Right lobe of liver (tissue), 6 donors: ENCODE measurements around the gene CDKN2A. TPM values are rescaled to one million over a fixed set of nuclear protein-coding genes. Genes with fewer than 3 reads are reported as not detected.

Experiments used
- ATAC-seq, 4 donors: fragments of 200-7000 bp; cut with Tn5 transposase; one replicate each; pipeline ENCODE4 v1.9.1; 2020; ENCODE audit warnings: mild to moderate bottlenecking in 4 of 4, moderate library complexity in 4 of 4
- DNase-seq, 3 donors: peaks; one replicate each; pipeline ENCODE4 v3.0.0-alpha.2; 2020
- H3K27ac ChIP-seq, 3 donors: fragments of 200-600 bp; one replicate each; pipeline ENCODE4 v1.8.0; 2022
- H3K27me3 ChIP-seq, 2 donors: fragments of 200-600 bp; one replicate each; pipeline ENCODE4 v1.8.0; 2022
- H3K36me3 ChIP-seq, 4 donors: fragments of 200-600 bp; sonication (generic) in 1 of 4; one replicate each; pipeline versions ENCODE4 v1.5.1 to v1.8.0; 2017 to 2022; ENCODE audit warnings: control low read depth in 1 of 4
- H3K4me1 ChIP-seq, 4 donors: fragments of 200-600 bp; sonication (generic) in 1 of 4; one replicate each; pipeline versions ENCODE4 v1.5.1 to v1.8.0; 2017 to 2022; ENCODE audit warnings: control low read depth in 1 of 4
- H3K4me3 ChIP-seq, 3 donors: fragments of 200-600 bp; one replicate each; pipeline ENCODE4 v1.8.0; 2022
- H3K9me3 ChIP-seq, 4 donors: fragments of 200-600 bp; sonication (generic) in 1 of 4; one replicate each; pipeline versions ENCODE4 v1.5.1 to v1.8.0; 2017 to 2022; ENCODE audit warnings: control low read depth in 1 of 4
- POLR2A ChIP-seq: fragments of 450-650 bp; IDR thresholded peaks from one replicate; pipeline ENCODE4 v1.6.1; 2017; ENCODE audit warnings: antibody characterized with exemption, mild to moderate bottlenecking
- WGBS: methylation state at CpG from one replicate; pipeline ENCODE4 v1.1.6; 2018; ENCODE audit warnings: low coverage, low lambda C conversion rate; ENCODE audit not compliant: insufficient coverage; ENCODE audit errors: missing lambda C conversion rate; 5-methylcytosine and 5-hydroxymethylcytosine counted together
- intact Hi-C, 2 donors: fragments of 100-400 bp; cut with DNase I; formaldehyde crosslinking; loops; one replicate each; pipeline versions ENCODE4 v1.11.2 to v1.14.1; 2022
- total RNA-seq, 6 experiments: library from RNA; depleted of rRNA in 2 of 6; stranded (reverse); fragments of >200 nt in 2 of 6; fragmentation: NEBNext Ultra II Directional in 3 of 6; extraction: Animal tissue kit (Norgen Biotek cat#: 25700) in 3 of 6; gene quantifications; one replicate each; pipeline versions ENCODE4 v1.1.0 to v1.2.4, GENCODE V29; 2016 to 2023
- TF ChIP-seq, protein P1 (sequence below), 4 donors: fragments of 200-600 bp in 3 of 4; fragments of 450-650 bp in 1 of 4; IDR thresholded peaks; one replicate each; pipeline versions ENCODE4 v1.5.1 to v1.8.0; 2016 to 2022; ENCODE audit warnings: antibody characterized with exemption in 4 of 4, mild to moderate bottlenecking in 2 of 4
- donor health status: DM: no; HTN: yes; CAD: no.
- donor health status: DM: no; HTN: no; CAD: no.
- donor health status: DM: no; HTN: no; CAD: no.
- donor health status: DM: no; HTN: yes; CAD: no.
- donor health status: DM: no; HTN: yes; CAD: no.

CDKN2A gene
- total RNA-seq, 6 experiments from 2014 or later, result 0.30 to 1.4 (median 1.2) TPM; not detected in 1

DNA sequence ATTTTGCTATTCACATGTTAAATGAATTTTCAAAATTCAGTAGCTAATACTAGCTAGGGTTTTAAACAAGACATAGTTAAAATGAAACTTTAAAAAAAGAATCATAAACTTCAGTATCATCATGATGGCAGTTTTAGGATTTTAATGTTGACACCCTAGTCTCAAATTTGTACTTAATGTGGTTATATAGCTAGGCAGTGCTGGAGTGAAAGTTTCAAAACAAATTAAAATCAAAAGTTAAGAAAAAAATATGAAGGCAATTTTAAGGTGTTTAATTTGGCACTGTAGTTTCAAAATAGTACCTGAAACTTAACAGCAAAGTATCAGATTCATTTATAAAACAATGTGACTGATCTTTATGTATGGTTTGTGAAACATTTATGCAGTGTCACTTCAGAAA, 34.2 kb upstream of the CDKN2A start:
- Histone ChIP-seq H3K36me3 (no peaks in the 10 kb centered on the region), H3K4me3 (no peak overlapping the region), H3K4me1 (no peaks in the 10 kb centered on the region), H3K27ac (no peak overlapping the region), H3K27me3 (no peaks in the 10 kb centered on the region), H3K9me3 (no peaks in the 10 kb centered on the region)
- intact Hi-C loops, result no loop called here
- ATAC-seq, result no peak
- no peak for DNase-seq
- TF ChIP-seq POLR2A, result no peak
- TF ChIP-seq, protein P1, sequence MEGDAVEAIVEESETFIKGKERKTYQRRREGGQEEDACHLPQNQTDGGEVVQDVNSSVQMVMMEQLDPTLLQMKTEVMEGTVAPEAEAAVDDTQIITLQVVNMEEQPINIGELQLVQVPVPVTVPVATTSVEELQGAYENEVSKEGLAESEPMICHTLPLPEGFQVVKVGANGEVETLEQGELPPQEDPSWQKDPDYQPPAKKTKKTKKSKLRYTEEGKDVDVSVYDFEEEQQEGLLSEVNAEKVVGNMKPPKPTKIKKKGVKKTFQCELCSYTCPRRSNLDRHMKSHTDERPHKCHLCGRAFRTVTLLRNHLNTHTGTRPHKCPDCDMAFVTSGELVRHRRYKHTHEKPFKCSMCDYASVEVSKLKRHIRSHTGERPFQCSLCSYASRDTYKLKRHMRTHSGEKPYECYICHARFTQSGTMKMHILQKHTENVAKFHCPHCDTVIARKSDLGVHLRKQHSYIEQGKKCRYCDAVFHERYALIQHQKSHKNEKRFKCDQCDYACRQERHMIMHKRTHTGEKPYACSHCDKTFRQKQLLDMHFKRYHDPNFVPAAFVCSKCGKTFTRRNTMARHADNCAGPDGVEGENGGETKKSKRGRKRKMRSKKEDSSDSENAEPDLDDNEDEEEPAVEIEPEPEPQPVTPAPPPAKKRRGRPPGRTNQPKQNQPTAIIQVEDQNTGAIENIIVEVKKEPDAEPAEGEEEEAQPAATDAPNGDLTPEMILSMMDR (IDR thresholded peaks at IDR 0.05), result no peak

DNA sequence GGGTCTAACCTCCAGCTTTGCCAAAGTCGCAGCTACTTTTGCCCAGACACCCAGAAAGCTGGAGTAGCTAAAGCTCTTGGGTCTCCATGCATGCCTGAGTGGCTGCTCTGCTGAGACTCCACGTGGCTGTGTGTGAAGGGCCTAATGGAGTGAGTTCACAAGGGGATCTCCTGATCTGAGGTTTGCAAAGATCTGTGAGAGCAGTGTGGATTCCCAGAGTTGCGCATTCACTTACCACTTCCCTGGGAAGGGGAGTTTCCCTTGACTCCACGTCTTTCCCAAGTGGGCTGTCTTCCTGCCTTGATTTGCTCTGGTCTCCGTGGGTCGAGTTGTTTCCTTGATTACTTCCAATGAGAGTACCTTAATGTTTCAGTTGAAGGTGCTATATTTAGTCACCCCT, 32.5 kb upstream of the CDKN2A start:
- Histone ChIP-seq H3K4me3 (no peak overlapping the region), H3K9me3 (no peaks in the 10 kb centered on the region), H3K27ac (no peak overlapping the region), H3K4me1 (no peaks in the 10 kb centered on the region), H3K27me3 (no peaks in the 10 kb centered on the region), H3K36me3 (no peaks in the 10 kb centered on the region)
- ATAC-seq (no peak), DNase-seq (no peak)
- TF ChIP-seq POLR2A, result no peak
- TF ChIP-seq, protein P1 (IDR thresholded peaks at IDR 0.05), result no peak
- WGBS, result 26% methylated on average over 4 of the region's 6 CpGs
- intact Hi-C loops, result no loop called here

DNA sequence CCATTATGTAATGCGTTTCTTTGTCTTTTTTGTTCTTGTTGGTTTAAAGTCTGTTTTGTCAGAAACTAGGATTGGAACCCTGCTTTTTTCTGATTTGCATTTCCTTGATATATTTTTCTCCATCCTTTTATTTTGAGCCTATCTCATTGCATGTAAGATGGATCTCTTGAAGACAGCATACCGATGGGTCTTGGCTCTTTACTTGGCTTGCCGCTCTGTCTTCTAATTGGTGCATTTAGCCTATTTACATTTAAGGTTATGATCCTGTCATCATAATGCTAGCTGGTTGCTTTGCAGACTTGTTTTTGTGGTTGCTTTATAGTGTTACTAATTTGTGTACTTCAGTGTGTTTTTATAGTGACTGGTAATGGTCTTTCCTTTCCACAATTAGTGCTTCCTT, 28.2 kb upstream of the CDKN2A start:
- H3K36me3 ChIP-seq, result no peaks in the 10 kb centered on the region
- H3K9me3 ChIP-seq, result no peaks in the 10 kb centered on the region
- no peak overlapping the region for H3K4me3 ChIP-seq
- TF ChIP-seq, protein P1 (IDR thresholded peaks at IDR 0.05), result no peak
- no peak for TF ChIP-seq POLR2A
- H3K4me1 ChIP-seq, result no peaks in the 10 kb centered on the region
- no peaks in the 10 kb centered on the region for H3K27me3 ChIP-seq
- no peak for DNase-seq
- H3K27ac ChIP-seq, result no peak overlapping the region
- WGBS, result 90% methylated on average over 3 of the region's 3 CpGs
- no peak for ATAC-seq
- intact Hi-C loops, result no loop called here

DNA sequence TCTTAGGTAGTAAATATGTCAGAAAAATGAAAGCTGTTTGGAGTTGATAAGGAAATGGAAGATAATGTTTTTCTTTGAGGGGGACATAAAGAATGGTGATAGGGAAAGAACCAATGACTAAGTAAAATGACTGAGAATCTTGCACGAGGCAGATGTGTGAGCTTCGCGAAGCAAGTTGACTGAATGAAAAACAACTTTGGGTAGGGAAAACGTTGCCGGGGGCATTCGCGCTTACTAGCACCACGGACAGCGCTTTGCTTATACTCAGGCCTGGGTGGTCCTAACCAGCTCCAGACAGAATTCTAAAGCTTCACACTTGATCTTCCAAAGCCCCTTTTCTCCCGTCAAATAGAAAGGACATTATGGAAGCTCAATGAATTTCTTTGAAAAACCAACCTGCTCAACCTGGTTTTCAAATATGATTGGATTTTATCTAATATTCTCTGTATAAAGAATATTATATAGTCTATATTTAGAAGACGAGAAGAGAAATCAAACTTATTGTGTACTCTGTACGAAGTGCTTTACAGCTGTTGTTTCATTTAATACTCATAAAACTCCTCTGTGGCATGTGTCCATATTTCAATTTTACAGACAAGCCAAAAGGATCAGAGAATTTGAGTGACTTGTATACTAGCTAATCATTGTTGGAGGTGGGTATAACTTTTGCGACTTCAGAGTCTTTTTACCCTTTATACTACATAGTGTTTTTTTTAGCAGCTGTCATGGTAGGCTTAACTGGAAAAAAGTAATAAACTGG, 16.9 kb upstream of the CDKN2A start:
- H3K27me3 ChIP-seq, result peaks cover 0 to 12% of the 10 kb centered on the region in 2 donors
- no peaks in the 10 kb centered on the region for H3K36me3 ChIP-seq
- no peaks in the 10 kb centered on the region for H3K4me1 ChIP-seq
- H3K27ac ChIP-seq, result no peak overlapping the region
- DNase-seq (no peak), ATAC-seq (no peak)
- H3K9me3 ChIP-seq, result no peaks in the 10 kb centered on the region
- intact Hi-C loops, result loop anchor here in 1 of 2 donors (5.0 kb wide), 1 partner anchor 199 kb away; no protein-coding TSS in a partner anchor
- 32% methylated on average over 9 of the region's 13 CpGs for WGBS
- no peak for TF ChIP-seq POLR2A
- TF ChIP-seq, protein P1 (IDR thresholded peaks at IDR 0.05), result no peak
- H3K4me3 ChIP-seq, result no peak overlapping the region
